Liver (tissue), 3 donors: ENCODE measurements around the gene STPG4.

Source experiments
- NR2F2 ChIP-seq: IDR thresholded peaks from 2 replicates; pipeline ENCODE4 v1.6.1; 2016; ENCODE audit warnings: antibody characterized with exemption
- RAD21 ChIP-seq, 2 donors: IDR thresholded peaks; 2 replicates each; pipeline ENCODE4 v1.6.1; 2016; ENCODE audit warnings: antibody characterized with exemption in 2 of 2, mild to moderate bottlenecking in 2 of 2
- YY1 ChIP-seq: IDR thresholded peaks from 2 replicates; pipeline ENCODE4 v1.6.1; 2016; ENCODE audit warnings: antibody characterized with exemption, mild to moderate bottlenecking
- TF ChIP-seq, protein P1 (sequence below): fragments of 150-350 bp; IDR thresholded peaks from 2 replicates; pipeline ENCODE4 v1.5.1; 2017; ENCODE audit warnings: improper control_type of control experiment, low read depth, low read length; ENCODE audit not compliant: missing input control
- TF ChIP-seq, protein P2 (sequence below): IDR thresholded peaks from 2 replicates; pipeline ENCODE4 v1.6.1; 2016; ENCODE audit warnings: antibody characterized with exemption
- TF ChIP-seq, protein P3 (sequence below): IDR thresholded peaks from 2 replicates; pipeline ENCODE4 v1.6.1; 2016; ENCODE audit warnings: antibody characterized with exemption, mild to moderate bottlenecking
- donor health status: healthy.
- donor health status: healthy.

- TF ChIP-seq, protein P1, sequence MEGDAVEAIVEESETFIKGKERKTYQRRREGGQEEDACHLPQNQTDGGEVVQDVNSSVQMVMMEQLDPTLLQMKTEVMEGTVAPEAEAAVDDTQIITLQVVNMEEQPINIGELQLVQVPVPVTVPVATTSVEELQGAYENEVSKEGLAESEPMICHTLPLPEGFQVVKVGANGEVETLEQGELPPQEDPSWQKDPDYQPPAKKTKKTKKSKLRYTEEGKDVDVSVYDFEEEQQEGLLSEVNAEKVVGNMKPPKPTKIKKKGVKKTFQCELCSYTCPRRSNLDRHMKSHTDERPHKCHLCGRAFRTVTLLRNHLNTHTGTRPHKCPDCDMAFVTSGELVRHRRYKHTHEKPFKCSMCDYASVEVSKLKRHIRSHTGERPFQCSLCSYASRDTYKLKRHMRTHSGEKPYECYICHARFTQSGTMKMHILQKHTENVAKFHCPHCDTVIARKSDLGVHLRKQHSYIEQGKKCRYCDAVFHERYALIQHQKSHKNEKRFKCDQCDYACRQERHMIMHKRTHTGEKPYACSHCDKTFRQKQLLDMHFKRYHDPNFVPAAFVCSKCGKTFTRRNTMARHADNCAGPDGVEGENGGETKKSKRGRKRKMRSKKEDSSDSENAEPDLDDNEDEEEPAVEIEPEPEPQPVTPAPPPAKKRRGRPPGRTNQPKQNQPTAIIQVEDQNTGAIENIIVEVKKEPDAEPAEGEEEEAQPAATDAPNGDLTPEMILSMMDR = no peak
- TF ChIP-seq, protein P2, sequence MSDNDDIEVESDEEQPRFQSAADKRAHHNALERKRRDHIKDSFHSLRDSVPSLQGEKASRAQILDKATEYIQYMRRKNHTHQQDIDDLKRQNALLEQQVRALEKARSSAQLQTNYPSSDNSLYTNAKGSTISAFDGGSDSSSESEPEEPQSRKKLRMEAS = no peak
- no peak for TF ChIP-seq YY1
- TF ChIP-seq RAD21 (IDR thresholded peaks at IDR 0.05) = no peak
- no peak for TF ChIP-seq NR2F2
- TF ChIP-seq, protein P3, sequence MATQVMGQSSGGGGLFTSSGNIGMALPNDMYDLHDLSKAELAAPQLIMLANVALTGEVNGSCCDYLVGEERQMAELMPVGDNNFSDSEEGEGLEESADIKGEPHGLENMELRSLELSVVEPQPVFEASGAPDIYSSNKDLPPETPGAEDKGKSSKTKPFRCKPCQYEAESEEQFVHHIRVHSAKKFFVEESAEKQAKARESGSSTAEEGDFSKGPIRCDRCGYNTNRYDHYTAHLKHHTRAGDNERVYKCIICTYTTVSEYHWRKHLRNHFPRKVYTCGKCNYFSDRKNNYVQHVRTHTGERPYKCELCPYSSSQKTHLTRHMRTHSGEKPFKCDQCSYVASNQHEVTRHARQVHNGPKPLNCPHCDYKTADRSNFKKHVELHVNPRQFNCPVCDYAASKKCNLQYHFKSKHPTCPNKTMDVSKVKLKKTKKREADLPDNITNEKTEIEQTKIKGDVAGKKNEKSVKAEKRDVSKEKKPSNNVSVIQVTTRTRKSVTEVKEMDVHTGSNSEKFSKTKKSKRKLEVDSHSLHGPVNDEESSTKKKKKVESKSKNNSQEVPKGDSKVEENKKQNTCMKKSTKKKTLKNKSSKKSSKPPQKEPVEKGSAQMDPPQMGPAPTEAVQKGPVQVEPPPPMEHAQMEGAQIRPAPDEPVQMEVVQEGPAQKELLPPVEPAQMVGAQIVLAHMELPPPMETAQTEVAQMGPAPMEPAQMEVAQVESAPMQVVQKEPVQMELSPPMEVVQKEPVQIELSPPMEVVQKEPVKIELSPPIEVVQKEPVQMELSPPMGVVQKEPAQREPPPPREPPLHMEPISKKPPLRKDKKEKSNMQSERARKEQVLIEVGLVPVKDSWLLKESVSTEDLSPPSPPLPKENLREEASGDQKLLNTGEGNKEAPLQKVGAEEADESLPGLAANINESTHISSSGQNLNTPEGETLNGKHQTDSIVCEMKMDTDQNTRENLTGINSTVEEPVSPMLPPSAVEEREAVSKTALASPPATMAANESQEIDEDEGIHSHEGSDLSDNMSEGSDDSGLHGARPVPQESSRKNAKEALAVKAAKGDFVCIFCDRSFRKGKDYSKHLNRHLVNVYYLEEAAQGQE = no peak
These were observed 56.2 kb downstream of the STPG4 start for GRCh38 chr2:47098953-47099352.
